Natural killer cell (primary cell): ENCODE data around the gene STON1. TPM values are rescaled to one million over a fixed set of nuclear protein-coding genes. Genes with fewer than 3 reads are reported as not detected.
"Not testable (repeated sequence)": the region's sequence is repeated elsewhere in the genome, so short reads cannot be mapped to it uniquely, and the experiment has no call there.

ENCODE experiments used
- ATAC-seq, 3 donors: fragments of 150-1000 bp in 2 of 3; fragments of 200-7000 bp in 1 of 3; cut with Tn5 transposase; 1 replicate in 1 of 3; 2 replicates in 2 of 3; pipeline ENCODE4 v1.10.0; 2021; ENCODE audit warnings: mild to moderate bottlenecking in 2 of 3, moderate library complexity in 2 of 3
- DNase-seq, 2 donors: peaks; one replicate each; pipeline versions ENCODE4 v3.0.0 to v3.0.0-alpha.2; 2013 to 2021; ENCODE audit warnings: mixed read lengths in 1 of 2
- H3K27ac ChIP-seq: one replicate; pipeline ENCODE4 v1.5.1; 2013; ENCODE audit warnings: mild to moderate bottlenecking, low read length
- H3K27me3 ChIP-seq: one replicate; pipeline ENCODE4 v1.6.1; 2013; ENCODE audit warnings: low read length; ENCODE audit not compliant: control insufficient read depth, insufficient read depth
- H3K36me3 ChIP-seq: one replicate; pipeline ENCODE4 v1.6.1; 2013; ENCODE audit warnings: low read length; ENCODE audit not compliant: control insufficient read depth, insufficient read depth
- H3K4me1 ChIP-seq: one replicate; pipeline ENCODE4 v1.6.1; 2013; ENCODE audit warnings: low read length; ENCODE audit not compliant: control insufficient read depth, insufficient read depth
- H3K4me3 ChIP-seq: one replicate; pipeline ENCODE4 v1.5.1; 2013; ENCODE audit warnings: low read length
- H3K9me3 ChIP-seq: one replicate; pipeline ENCODE4 v1.6.1; 2013; ENCODE audit warnings: low read length; ENCODE audit not compliant: control insufficient read depth, insufficient read depth
- H3K27ac Mint-ChIP-seq, 2 donors: one replicate each; pipeline ENCODE4 v1.8.0; 2022; ENCODE audit warnings: mild to moderate bottlenecking in 2 of 2, mixed read lengths in 2 of 2, moderate library complexity in 1 of 2
- H3K27me3 Mint-ChIP-seq, 2 donors: one replicate each; pipeline ENCODE4 v1.8.0; 2022; ENCODE audit warnings: low read depth in 2 of 2, mixed read lengths in 2 of 2
- H3K36me3 Mint-ChIP-seq: one replicate; pipeline ENCODE4 v1.8.0; 2022; ENCODE audit warnings: mixed read lengths
- H3K4me1 Mint-ChIP-seq, 2 donors: one replicate each; pipeline ENCODE4 v1.8.0; 2022; ENCODE audit warnings: mixed read lengths in 2 of 2
- H3K4me3 Mint-ChIP-seq: one replicate; pipeline ENCODE4 v1.8.0; 2022; ENCODE audit warnings: mild to moderate bottlenecking, moderate library complexity, mixed read lengths
- H3K9me3 Mint-ChIP-seq, 2 donors: one replicate each; pipeline ENCODE4 v1.8.0; 2022; ENCODE audit warnings: mixed read lengths in 2 of 2
- WGBS: methylation state at CpG from one replicate; pipeline ENCODE4 v1.1.7; 2013; ENCODE audit warnings: missing lambda C conversion rate; ENCODE audit not compliant: insufficient coverage; 5-methylcytosine and 5-hydroxymethylcytosine counted together
- intact Hi-C: fragments of 100-400 bp; cut with micrococcal nuclease; formaldehyde crosslinking; loops from one replicate; pipeline ENCODE4 v1.14.2; 2022
- total RNA-seq, 4 donors: library from RNA; stranded (reverse); fragments of 120-200 nt in 1 of 4; gene quantifications; one replicate each; pipeline versions ENCODE4 v1.2.3 to v1.2.4, GENCODE V29; 2013 to 2022
- TF ChIP-seq, protein P1 (sequence below): fragments of 200-600 bp; IDR thresholded peaks from one replicate; pipeline ENCODE4 v1.8.0; 2022; ENCODE audit warnings: antibody characterized with exemption

STON1 gene
- total RNA-seq, 3 donors from 2014 or later (not counting 1 experiment from before 2014, with no cell fraction given), result 1.8 to 4.5 (median 3.0) TPM

DNA sequence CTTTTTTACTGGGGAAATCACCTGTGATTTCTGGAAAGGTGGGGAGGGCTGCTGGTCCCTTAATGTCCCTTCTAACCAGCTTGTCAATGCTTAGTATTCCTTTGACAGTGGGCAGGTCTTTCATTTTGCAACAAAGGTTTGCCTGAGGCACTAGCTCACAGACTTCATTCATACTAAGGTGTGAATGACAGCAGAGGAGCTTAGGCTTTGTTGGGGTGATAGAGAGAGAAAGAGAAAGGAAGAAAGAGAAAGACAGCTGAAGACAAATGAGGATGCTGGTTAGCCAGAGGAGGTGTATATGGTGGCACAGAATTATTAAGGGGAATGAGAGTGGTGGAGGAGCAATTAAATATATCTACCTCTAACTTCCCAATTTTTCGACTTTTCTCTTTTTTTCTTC lies 58.8 kb downstream of the STON1 start:
- intact Hi-C loops, result no loop called here
- Mint-ChIP-seq H3K27ac (no peak overlapping the region), H3K4me3 (no peak overlapping the region), H3K27me3 (peaks cover 0 to 2% of the 10 kb centered on the region in 2 donors), H3K4me1 (peaks cover 0 to 6% of the 10 kb centered on the region in 2 donors), H3K36me3 (no peaks in the 10 kb centered on the region), H3K9me3 (no peaks in the 10 kb centered on the region)
- DNase-seq (no peak), ATAC-seq (no peak)
- Histone ChIP-seq H3K27me3 (no peaks in the 10 kb centered on the region), H3K27ac (no peak overlapping the region), H3K4me1 (no peaks in the 10 kb centered on the region), H3K9me3 (no peaks in the 10 kb centered on the region), H3K36me3 (no peaks in the 10 kb centered on the region), H3K4me3 (no peak overlapping the region)
- TF ChIP-seq, protein P1, sequence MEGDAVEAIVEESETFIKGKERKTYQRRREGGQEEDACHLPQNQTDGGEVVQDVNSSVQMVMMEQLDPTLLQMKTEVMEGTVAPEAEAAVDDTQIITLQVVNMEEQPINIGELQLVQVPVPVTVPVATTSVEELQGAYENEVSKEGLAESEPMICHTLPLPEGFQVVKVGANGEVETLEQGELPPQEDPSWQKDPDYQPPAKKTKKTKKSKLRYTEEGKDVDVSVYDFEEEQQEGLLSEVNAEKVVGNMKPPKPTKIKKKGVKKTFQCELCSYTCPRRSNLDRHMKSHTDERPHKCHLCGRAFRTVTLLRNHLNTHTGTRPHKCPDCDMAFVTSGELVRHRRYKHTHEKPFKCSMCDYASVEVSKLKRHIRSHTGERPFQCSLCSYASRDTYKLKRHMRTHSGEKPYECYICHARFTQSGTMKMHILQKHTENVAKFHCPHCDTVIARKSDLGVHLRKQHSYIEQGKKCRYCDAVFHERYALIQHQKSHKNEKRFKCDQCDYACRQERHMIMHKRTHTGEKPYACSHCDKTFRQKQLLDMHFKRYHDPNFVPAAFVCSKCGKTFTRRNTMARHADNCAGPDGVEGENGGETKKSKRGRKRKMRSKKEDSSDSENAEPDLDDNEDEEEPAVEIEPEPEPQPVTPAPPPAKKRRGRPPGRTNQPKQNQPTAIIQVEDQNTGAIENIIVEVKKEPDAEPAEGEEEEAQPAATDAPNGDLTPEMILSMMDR, result no peak
- WGBS, result 14% methylated on average over 1 of the region's 1 CpG

DNA sequence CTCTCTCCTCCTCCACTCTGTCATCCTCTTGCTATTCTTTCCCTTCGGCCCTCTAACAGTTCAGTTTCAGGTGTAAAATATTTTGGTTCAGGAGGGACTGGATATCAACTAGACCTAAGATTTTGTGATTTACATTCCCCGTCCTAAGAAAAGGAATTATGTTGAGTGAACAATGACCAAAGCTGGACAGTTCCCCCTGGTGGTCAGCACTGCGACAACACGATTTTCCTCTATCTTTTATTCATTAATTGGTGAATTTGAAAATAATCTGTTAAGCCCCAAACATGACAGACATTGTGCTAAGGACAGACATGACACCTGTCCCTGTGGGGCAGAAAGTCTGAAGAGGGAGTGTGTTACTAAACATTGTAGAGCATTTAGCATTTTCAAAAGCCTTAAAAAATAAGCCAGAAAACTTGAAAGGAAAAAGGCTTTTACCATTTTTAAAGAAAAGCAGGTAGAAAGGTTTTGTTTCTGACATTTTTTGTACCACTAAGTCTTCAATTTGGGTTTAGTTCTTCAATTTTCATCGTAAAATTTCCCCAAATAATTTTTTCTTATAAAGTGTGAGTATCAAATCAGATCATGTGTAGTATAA lies 59.3 kb downstream of the STON1 start:
- TF ChIP-seq, protein P1, result no peak
- DNase-seq, result no peak
- H3K9me3 Mint-ChIP-seq, result no peaks in the 10 kb centered on the region
- no peak overlapping the region for H3K4me3 ChIP-seq
- H3K4me3 Mint-ChIP-seq, result no peak overlapping the region
- no peak overlapping the region for H3K27ac ChIP-seq
- H3K27ac Mint-ChIP-seq, result no peak overlapping the region
- no peaks in the 10 kb centered on the region for H3K36me3 ChIP-seq
- H3K27me3 ChIP-seq, result no peaks in the 10 kb centered on the region
- no peak for ATAC-seq
- 36% methylated on average over 1 of the region's 5 CpGs for WGBS
- H3K4me1 ChIP-seq, result no peaks in the 10 kb centered on the region
- H3K27me3 Mint-ChIP-seq, result peaks cover 2 to 4% of the 10 kb centered on the region in 2 donors
- no peaks in the 10 kb centered on the region for H3K9me3 ChIP-seq
- no peaks in the 10 kb centered on the region for H3K36me3 Mint-ChIP-seq
- intact Hi-C loops, result no loop called here
- peaks cover 0 to 6% of the 10 kb centered on the region in 2 donors for H3K4me1 Mint-ChIP-seq

DNA sequence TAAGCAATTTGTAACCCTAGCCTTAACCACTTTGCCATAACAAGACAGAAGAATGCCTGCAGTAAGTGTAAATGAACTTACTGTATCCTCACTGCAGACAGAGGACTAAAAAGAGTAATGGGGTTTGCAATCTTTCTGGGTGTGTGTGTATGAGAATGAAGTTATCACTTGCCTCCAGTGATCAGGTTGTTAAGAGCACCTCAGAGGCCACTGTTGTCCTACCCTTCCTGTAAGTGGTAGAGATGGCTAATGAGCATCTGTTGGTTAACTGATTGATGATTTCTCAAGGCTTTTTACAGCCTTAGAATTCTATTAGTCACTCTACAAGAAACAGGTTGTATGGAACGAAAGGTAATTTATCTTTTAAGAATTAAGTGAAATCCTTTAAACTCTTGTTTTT lies 60.1 kb downstream of the STON1 start:
- intact Hi-C loops, result no loop called here
- Histone ChIP-seq H3K4me3 (no peak overlapping the region), H3K27ac (no peak overlapping the region), H3K9me3 (no peaks in the 10 kb centered on the region), H3K4me1 (no peaks in the 10 kb centered on the region), H3K27me3 (no peaks in the 10 kb centered on the region), H3K36me3 (no peaks in the 10 kb centered on the region)
- H3K27ac Mint-ChIP-seq, result no peak overlapping the region
- H3K4me1 Mint-ChIP-seq, result peaks cover 0 to 6% of the 10 kb centered on the region in 2 donors
- no peak for ATAC-seq
- H3K36me3 Mint-ChIP-seq, result no peaks in the 10 kb centered on the region
- H3K9me3 Mint-ChIP-seq, result no peaks in the 10 kb centered on the region
- H3K4me3 Mint-ChIP-seq, result no peak overlapping the region
- no peak for DNase-seq
- peaks cover 2 to 6% of the 10 kb centered on the region in 2 donors for H3K27me3 Mint-ChIP-seq
- WGBS, result no CpG with 5 or more reads among the region's 1 CpG
- TF ChIP-seq, protein P1, result no peak

DNA sequence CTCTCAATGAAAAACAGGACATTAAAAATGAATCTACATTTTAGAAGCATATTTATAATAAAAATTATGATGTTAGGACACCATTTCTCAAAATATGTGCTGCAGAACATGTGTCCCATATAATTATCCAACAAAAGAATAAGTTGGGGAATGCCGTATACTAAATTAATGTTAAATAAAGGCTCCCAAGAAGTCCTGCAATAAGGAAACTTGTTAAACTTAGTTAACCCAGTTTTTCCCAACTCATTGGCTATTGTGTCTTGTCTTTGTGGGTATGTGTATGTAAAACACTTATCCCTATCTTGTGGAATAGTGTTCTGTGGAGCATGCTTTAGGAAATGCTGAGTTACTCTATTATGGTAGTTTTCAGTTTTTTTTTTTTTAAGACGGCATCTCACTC lies 62.1 kb downstream of the STON1 start:
- no peaks in the 10 kb centered on the region for H3K36me3 Mint-ChIP-seq
- 100% methylated on average over 1 of the region's 2 CpGs for WGBS
- no peaks in the 10 kb centered on the region for H3K27me3 ChIP-seq
- no peak overlapping the region for H3K4me3 ChIP-seq
- ATAC-seq (no peak), DNase-seq (no peak)
- no peak overlapping the region for H3K27ac ChIP-seq
- no peaks in the 10 kb centered on the region for H3K9me3 ChIP-seq
- peaks cover 0 to 6% of the 10 kb centered on the region in 2 donors for H3K4me1 Mint-ChIP-seq
- intact Hi-C loops, result no loop called here
- no peak overlapping the region for H3K4me3 Mint-ChIP-seq
- peaks cover 5 to 6% of the 10 kb centered on the region in 2 donors for H3K27me3 Mint-ChIP-seq
- H3K4me1 ChIP-seq, result no peaks in the 10 kb centered on the region
- TF ChIP-seq, protein P1, result no peak
- H3K36me3 ChIP-seq, result no peaks in the 10 kb centered on the region
- H3K27ac Mint-ChIP-seq, result no peak overlapping the region
- no peaks in the 10 kb centered on the region for H3K9me3 Mint-ChIP-seq

DNA sequence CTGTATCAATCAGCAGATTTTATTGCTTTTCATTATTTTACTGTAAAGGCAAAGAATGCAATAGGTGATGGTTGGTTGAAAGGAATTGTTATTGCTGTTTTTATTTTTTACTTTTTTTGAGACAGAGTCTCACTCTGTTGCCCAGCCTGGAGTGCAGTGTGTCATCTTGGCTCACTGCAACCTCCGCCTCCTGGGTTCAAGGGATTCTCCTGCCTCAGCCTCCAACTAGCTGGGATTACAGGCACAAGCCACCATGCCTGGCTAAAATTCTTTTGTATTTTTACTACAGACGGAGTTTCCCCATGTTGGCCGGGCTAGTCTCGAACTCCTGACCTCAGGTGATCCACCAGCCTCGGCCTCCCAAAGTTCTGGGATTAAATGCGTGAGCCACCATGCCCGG lies 66.8 kb downstream of the STON1 start:
- 93% methylated on average over 7 of the region's 7 CpGs for WGBS
- H3K9me3 Mint-ChIP-seq, H3K27ac ChIP-seq, H3K27me3 ChIP-seq, H3K9me3 ChIP-seq, H3K4me3 ChIP-seq, intact Hi-C loops, DNase-seq, H3K4me1 Mint-ChIP-seq, H3K4me3 Mint-ChIP-seq, H3K36me3 Mint-ChIP-seq, ATAC-seq, H3K36me3 ChIP-seq, H3K4me1 ChIP-seq, H3K27ac Mint-ChIP-seq: not testable (repeated sequence)
- H3K27me3 Mint-ChIP-seq, result peaks cover 6 to 13% of the 10 kb centered on the region in 2 donors
